ENCODE data around the gene RHOBTB1. TPM values are rescaled to one million over a fixed set of nuclear protein-coding genes. Genes with fewer than 3 reads are reported as not detected.

RHOBTB1 gene
- total RNA-seq, 4 donors from 2014 or later = 15.5 to 44.0 (median 25.3) TPM

DNA sequence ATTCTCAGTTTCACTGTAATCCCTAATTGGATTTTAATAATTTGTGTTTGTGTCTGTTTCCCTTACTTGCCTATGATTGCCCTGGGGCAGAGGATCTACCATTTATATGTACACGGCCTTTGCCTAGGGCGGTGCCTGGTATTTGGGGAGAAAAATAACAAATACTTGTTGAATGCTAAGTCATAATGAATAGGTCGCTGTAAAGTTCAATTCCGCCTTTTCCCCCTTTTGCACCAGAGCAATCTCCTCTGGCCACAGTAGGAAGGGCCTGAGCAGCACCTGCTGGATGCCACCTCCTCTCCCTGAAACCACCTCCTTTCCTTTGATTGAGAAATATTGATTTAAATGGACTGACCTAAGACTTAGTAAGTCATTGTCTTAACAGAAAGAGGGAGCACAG lies 70.2 kb downstream of the RHOBTB1 start:
- Histone ChIP-seq H3K4me1 (peaks cover 0 to 29% (median 0%) of the 10 kb centered on the region in 3 donors), H3K36me3 (peaks cover 0 to 52% of the 10 kb centered on the region in 2 donors), H3K27ac (no peak overlapping the region), H3K4me3 (no peak overlapping the region), H3K9me3 (no peaks in the 10 kb centered on the region), H3K27me3 (no peaks in the 10 kb centered on the region)
- WGBS, 2 donors (ENCODE audit: low coverage in 1 of 2) = 88 to 100% methylated on average over 4 of the region's 4 CpGs
- no peak for ATAC-seq
- no peak for TF ChIP-seq POLR2A (IDR thresholded peaks at IDR 0.05)
- no peak for TF ChIP-seq CTCF (IDR thresholded peaks at IDR 0.05)
- TF ChIP-seq EP300 (IDR thresholded peaks at IDR 0.05) = no peak
- no peak for TF ChIP-seq POLR2AphosphoS5 (IDR thresholded peaks at IDR 0.05)

GRCh38 chr10:60872451-60872850 lies 71.5 kb downstream of the RHOBTB1 start:
- peaks cover 0 to 50% of the 10 kb centered on the region in 2 donors for H3K36me3 ChIP-seq
- no peak overlapping the region for H3K4me3 ChIP-seq
- no peak overlapping the region for H3K27ac ChIP-seq
- H3K9me3 ChIP-seq = no peaks in the 10 kb centered on the region
- no peak for ATAC-seq
- no peaks in the 10 kb centered on the region for H3K27me3 ChIP-seq
- H3K4me1 ChIP-seq = peaks cover 0 to 20% (median 0%) of the 10 kb centered on the region in 3 donors
- no peak for TF ChIP-seq POLR2AphosphoS5 (IDR thresholded peaks at IDR 0.05)
- no peak for TF ChIP-seq POLR2A (IDR thresholded peaks at IDR 0.05)
- WGBS, 2 donors (ENCODE audit: low coverage in 1 of 2) = 97 to 100% methylated on average over 5 to 7 of the region's 11 CpGs

- H3K36me3 ChIP-seq = peaks cover 0 to 49% of the 10 kb centered on the region in 2 donors
- WGBS, 2 donors (ENCODE audit: low coverage in 1 of 2) = 82 to 91% methylated on average over 6 to 8 of the region's 8 CpGs
- no peaks in the 10 kb centered on the region for H3K27me3 ChIP-seq
- no peak for TF ChIP-seq CTCF (IDR thresholded peaks at IDR 0.05)
- no peak for TF ChIP-seq POLR2A (IDR thresholded peaks at IDR 0.05)
- no peak for TF ChIP-seq EP300 (IDR thresholded peaks at IDR 0.05)
- no peak for TF ChIP-seq POLR2AphosphoS5 (IDR thresholded peaks at IDR 0.05)
- no peaks in the 10 kb centered on the region for H3K9me3 ChIP-seq
- no peak for ATAC-seq
- no peak overlapping the region for H3K4me3 ChIP-seq
- H3K27ac ChIP-seq = no peak overlapping the region
- H3K4me1 ChIP-seq = peaks cover 0 to 7% (median 0%) of the 10 kb centered on the region in 3 donors
These were observed 72.8 kb downstream of the RHOBTB1 start for GRCh38 chr10:60871215-60871614.

DNA sequence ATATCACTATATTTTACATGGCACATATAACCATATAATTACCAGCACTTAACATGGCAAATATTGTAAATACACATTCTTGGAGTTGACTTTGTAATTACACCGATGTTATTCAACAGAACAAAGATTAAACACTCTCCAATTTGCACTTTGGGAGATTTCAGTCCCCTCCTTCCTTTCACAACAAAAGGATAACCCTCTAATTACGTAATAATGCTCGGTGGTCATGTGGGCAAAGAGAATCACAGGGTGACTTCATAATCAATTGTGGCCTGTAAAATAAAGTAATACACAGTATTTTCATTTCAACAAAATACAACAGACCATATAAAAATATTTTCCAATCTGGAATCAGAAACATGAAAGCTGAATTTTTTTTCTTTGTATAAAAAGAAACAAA lies 73.2 kb downstream of the RHOBTB1 start:
- Histone ChIP-seq H3K9me3 (no peaks in the 10 kb centered on the region), H3K27ac (no peak overlapping the region), H3K27me3 (no peaks in the 10 kb centered on the region), H3K36me3 (peaks cover 0 to 49% of the 10 kb centered on the region in 2 donors), H3K4me1 (peaks cover 0 to 3% (median 0%) of the 10 kb centered on the region in 3 donors), H3K4me3 (no peak overlapping the region)
- ATAC-seq = no peak
- TF ChIP-seq CTCF (IDR thresholded peaks at IDR 0.05) (no peak), POLR2AphosphoS5 (IDR thresholded peaks at IDR 0.05) (no peak), POLR2A (IDR thresholded peaks at IDR 0.05) (no peak), EP300 (IDR thresholded peaks at IDR 0.05) (no peak)
- 89 to 91% methylated on average over 3 of the region's 3 CpGs for WGBS, 2 donors (ENCODE audit: low coverage in 1 of 2)

- H3K36me3 ChIP-seq = peaks cover 0 to 49% of the 10 kb centered on the region in 2 donors
These were observed 73.6 kb downstream of the RHOBTB1 start for GRCh38 chr10:60870416-60870728.

More at GRCh38 chr10:60870416-60870728, 73.6 kb downstream of the RHOBTB1 start:
- Histone ChIP-seq H3K27me3 (no peaks in the 10 kb centered on the region), H3K4me3 (no peak overlapping the region), H3K27ac (no peak overlapping the region), H3K9me3 (no peaks in the 10 kb centered on the region), H3K4me1 (no peaks in the 10 kb centered on the region)
- no peak for TF ChIP-seq POLR2A (IDR thresholded peaks at IDR 0.05)
- peak in 1 of 4 experiments; percentile 22 for TF ChIP-seq CTCF (IDR thresholded peaks at IDR 0.05)
- WGBS, 2 donors (ENCODE audit: low coverage in 1 of 2) = 96 to 100% methylated on average over 2 of the region's 2 CpGs
- no peak for ATAC-seq
